PC-3 (cell line): ENCODE results near the gene EML3. TPM values are rescaled to one million over a fixed set of nuclear protein-coding genes. Genes with fewer than 3 reads are reported as not detected.

ENCODE experiments used
- ATAC-seq: fragments of 200-7000 bp; cut with Tn5 transposase; 2 replicates; pipeline ENCODE4 v1.9.1; 2020; ENCODE audit warnings: mild to moderate bottlenecking, moderate library complexity
- Bru-seq: library from RNA; stranded (reverse); fragments of 400-500 nt; gene quantifications from one replicate; lab custom pipeline; 2021; lab: Mats Ljungman, UMichigan
- BruChase-seq, 2 experiments: library from RNA; stranded (reverse); fragments of 400-500 nt; gene quantifications; one replicate each; lab custom pipeline; 2021; lab: Mats Ljungman, UMichigan
- BruUV-seq: library from RNA; stranded (reverse); fragments of 400-500 nt; replicated peaks from 2 replicates; lab custom pipeline; 2021; lab: Mats Ljungman, UMichigan
- CTCF ChIA-PET: fragments of 300-600 bp; sonication (Branson Sonifier 250); formaldehyde crosslinking; loops from one replicate; lab custom pipeline; 2022; ENCODE audit warnings: antibody characterized with exemption; lab: Charles Lee
- POLR2A ChIA-PET: fragments of 300-600 bp; sonication (Branson Sonifier 250); formaldehyde crosslinking; loops from one replicate; lab custom pipeline; 2022; ENCODE audit warnings: antibody characterized with exemption; ENCODE audit not compliant: unreplicated experiment; lab: Charles Lee
- DNase-seq: peaks from one replicate; pipeline ENCODE4 v3.0.0-alpha.2; 2015
- H2AFZ ChIP-seq: fragments of 300-600 bp; sonication (generic); 2 replicates; pipeline ENCODE4 v1.6.0; 2016; ENCODE audit warnings: antibody characterized with exemption, low read length
- H3F3A ChIP-seq: fragments of 300-600 bp; sonication (generic); one replicate; pipeline ENCODE4 v1.6.0; 2017; ENCODE audit warnings: antibody characterized with exemption, low read length, control low read depth, mild to moderate bottlenecking; ENCODE audit not compliant: unreplicated experiment
- H3K27ac ChIP-seq: fragments of 300-600 bp; sonication (generic); 2 replicates; pipeline ENCODE4 v1.5.1; 2016; ENCODE audit warnings: mild to moderate bottlenecking, low read length
- H3K27me3 ChIP-seq: fragments of 300-600 bp; sonication (generic); 2 replicates; pipeline ENCODE4 v1.6.1; 2016; ENCODE audit warnings: low read length, mixed read lengths
- H3K36me3 ChIP-seq: fragments of 300-600 bp; sonication (generic); 2 replicates; pipeline ENCODE4 v1.6.1; 2016; ENCODE audit warnings: low read depth, mixed run types, low read length, mixed read lengths
- H3K4me1 ChIP-seq: fragments of 300-600 bp; sonication (generic); 2 replicates; pipeline ENCODE4 v1.5.1; 2016; ENCODE audit warnings: low read length; ENCODE audit not compliant: insufficient read depth
- H3K4me2 ChIP-seq: fragments of 300-600 bp; sonication (generic); 2 replicates; pipeline ENCODE4 v1.6.0; 2016; ENCODE audit warnings: low read length
- H3K4me3 ChIP-seq: fragments of 300-600 bp; sonication (generic); 2 replicates; pipeline ENCODE4 v1.5.1; 2016; ENCODE audit warnings: mild to moderate bottlenecking, low read length, mixed read lengths
- H3K79me2 ChIP-seq: fragments of 300-600 bp; sonication (generic); 2 replicates; pipeline ENCODE4 v1.6.1; 2017; ENCODE audit warnings: low read length, mixed read lengths
- H3K9ac ChIP-seq: fragments of 300-600 bp; sonication (generic); 2 replicates; pipeline ENCODE4 v1.6.0; 2016; ENCODE audit warnings: mild to moderate bottlenecking, low read length
- H3K9me2 ChIP-seq: fragments of 300-600 bp; sonication (generic); replicated peaks from 2 replicates; pipeline ENCODE4 v1.6.1; 2016; ENCODE audit warnings: mixed run types, low read length, mixed read lengths
- H3K9me3 ChIP-seq: fragments of 300-600 bp; sonication (generic); 2 replicates; pipeline ENCODE4 v1.6.1; 2016; ENCODE audit warnings: low read length, mixed read lengths
- H4K20me1 ChIP-seq: fragments of 300-600 bp; sonication (generic); 2 replicates; pipeline ENCODE4 v1.6.1; 2016; ENCODE audit warnings: low read length, mixed read lengths
- EZH2 ChIP-seq: fragments of 300-600 bp; sonication (generic); IDR thresholded peaks from one replicate; pipeline ENCODE4 v1.6.1; 2017; ENCODE audit warnings: antibody characterized with exemption, mild to moderate bottlenecking, low read length; ENCODE audit not compliant: unreplicated experiment
- EZH2phosphoT487 ChIP-seq: fragments of 300-600 bp; sonication (generic); IDR thresholded peaks from 2 replicates; pipeline ENCODE4 v1.6.1; 2018; ENCODE audit warnings: mild to moderate bottlenecking, antibody characterized with exemption, low read length, borderline replicate concordance
- intact Hi-C: fragments of 100-400 bp; cut with micrococcal nuclease; formaldehyde crosslinking; loops from 2 replicates; pipeline ENCODE4 v1.9.0; 2023
- long read RNA-seq: library from polyadenylated mRNA; unstranded; transcript quantifications from one replicate; pipeline ENCODE4 v2.0.0, GENCODE V29; 2021; ENCODE audit not compliant: unreplicated experiment
- total RNA-seq: library from RNA; depleted of rRNA; stranded (reverse); fragments of >200 nt; gene quantifications from 2 replicates; pipeline ENCODE4 v1.2.3, GENCODE V29; 2014; rRNA removed
- TF ChIP-seq, protein P1 (sequence below): fragments of 300-600 bp; sonication (generic); conservative IDR thresholded peaks from 2 replicates; pipeline ENCODE4 v1.5.1; 2017; ENCODE audit warnings: antibody characterized with exemption, low read depth, mild to moderate bottlenecking, low read length

Gene EML3
- total RNA-seq = 32.8 and 50.6 TPM in 2 replicates
- Bru-seq, nascent RNA = percentile 66 among the genes with signal in this experiment
- percentile 88 among the genes with signal in this experiment for BruChase-seq, experiment 1, labeled RNA remaining after a 6-hour chase
- BruChase-seq, experiment 2, labeled RNA remaining after a 2-hour chase = percentile 77 among the genes with signal in this experiment
- long read RNA-seq, transcript EML3-202 (22 exons, 3,256 nt) = major isoform, 17 of 91 reads
- long read RNA-seq, transcript EML3-201 (22 exons, 3,017 nt) = minor isoform, 15 of 91 reads
- long read RNA-seq, partial matches to known transcripts = 29 of 91 reads
- long read RNA-seq, other reads (novel, unspliced or antisense) = 30 of 91 reads

GRCh38 chr11:62612366-62613290 lies at the start of gene EML3, which contains the start of gene ROM1:
Gene EML3 (minus strand): TSS chr11:62612775. CDS start chr11:62612457, 318 bp downstream.
Gene ROM1 (plus strand): TSS chr11:62613257. CDS start chr11:62613282, 25 bp downstream.
- Histone ChIP-seq H3K4me2 (peak within 1 kb of the TSS; percentile 97), H3K4me3 (peak within 1 kb of the TSS; percentile 81), H3K27ac (peak within 1 kb of the TSS; percentile 59), H3K4me1 (peaks cover 29% of the 10 kb centered on the region), H3K9ac (peak within 1 kb of the TSS; percentile 63), H3K79me2 (peaks cover 12% of the 10 kb centered on the region; the same call in 1 of the 2 replicates), H3F3A (peaks cover 7% of the 10 kb centered on the region), H2AFZ (peak within 1 kb of the TSS; percentile 89), H3K9me3 (no peaks in the 10 kb centered on the region), H3K36me3 (no peaks in the 10 kb centered on the region), H3K27me3 (no peaks in the 10 kb centered on the region), H4K20me1 (no peaks in the 10 kb centered on the region), H3K9me2 (no peaks in the 10 kb centered on the region)
- POLR2A ChIA-PET = interaction anchor here (0.6 kb wide), 1 partner anchor 21 kb away, joined by 3 read pairs; no protein-coding TSS in a partner anchor
- CTCF ChIA-PET = interaction anchor here (0.7 to 1.3 kb wide), 7 partner anchors 9 to 74 kb away, joined by 3 to 9 read pairs (median 5); partner anchors contain the start of genes B3GAT3, C11orf98, CSKMT and MTA2
- DNase-seq (peak; percentile 79), ATAC-seq (peak; percentile 72)
- BruUV-seq = no TSS peak
- no peak for TF ChIP-seq EZH2phosphoT487
- TF ChIP-seq, protein P1, sequence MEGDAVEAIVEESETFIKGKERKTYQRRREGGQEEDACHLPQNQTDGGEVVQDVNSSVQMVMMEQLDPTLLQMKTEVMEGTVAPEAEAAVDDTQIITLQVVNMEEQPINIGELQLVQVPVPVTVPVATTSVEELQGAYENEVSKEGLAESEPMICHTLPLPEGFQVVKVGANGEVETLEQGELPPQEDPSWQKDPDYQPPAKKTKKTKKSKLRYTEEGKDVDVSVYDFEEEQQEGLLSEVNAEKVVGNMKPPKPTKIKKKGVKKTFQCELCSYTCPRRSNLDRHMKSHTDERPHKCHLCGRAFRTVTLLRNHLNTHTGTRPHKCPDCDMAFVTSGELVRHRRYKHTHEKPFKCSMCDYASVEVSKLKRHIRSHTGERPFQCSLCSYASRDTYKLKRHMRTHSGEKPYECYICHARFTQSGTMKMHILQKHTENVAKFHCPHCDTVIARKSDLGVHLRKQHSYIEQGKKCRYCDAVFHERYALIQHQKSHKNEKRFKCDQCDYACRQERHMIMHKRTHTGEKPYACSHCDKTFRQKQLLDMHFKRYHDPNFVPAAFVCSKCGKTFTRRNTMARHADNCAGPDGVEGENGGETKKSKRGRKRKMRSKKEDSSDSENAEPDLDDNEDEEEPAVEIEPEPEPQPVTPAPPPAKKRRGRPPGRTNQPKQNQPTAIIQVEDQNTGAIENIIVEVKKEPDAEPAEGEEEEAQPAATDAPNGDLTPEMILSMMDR = peak; percentile 97
- intact Hi-C loops = loop anchor here (5.0 kb wide), 1 partner anchor 35 kb away; the partner anchor contains the start of gene GANAB

DNA sequence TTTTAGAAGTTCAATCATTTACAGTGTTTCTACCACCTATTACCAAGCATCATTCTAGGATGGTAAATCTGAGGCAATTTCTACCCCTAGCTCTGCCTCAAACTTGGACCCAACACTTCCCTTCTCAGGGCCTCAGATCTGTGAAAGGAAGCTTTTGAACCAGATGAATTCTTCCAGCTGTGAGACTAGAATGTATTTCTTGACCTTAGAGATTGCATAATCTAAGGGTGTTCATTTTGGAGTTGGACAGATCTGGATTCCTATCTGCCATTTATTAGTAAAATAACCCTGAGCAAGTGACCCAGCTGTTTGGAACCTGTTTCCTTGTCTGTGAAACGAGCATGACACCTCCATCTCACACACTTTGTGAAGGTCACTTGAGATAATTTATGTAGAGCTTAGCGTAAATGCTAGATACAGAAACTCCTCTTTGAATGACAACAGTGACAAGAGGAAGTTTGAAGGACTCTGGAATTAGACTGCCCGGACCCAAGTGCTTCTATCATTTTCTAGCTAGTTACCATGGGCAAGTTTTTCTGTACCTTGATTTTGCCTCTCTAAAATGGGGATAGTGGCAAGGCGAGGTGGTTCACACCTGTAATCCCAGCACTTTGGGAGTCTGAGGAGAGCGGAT lies 44.3 kb upstream of the EML3 start:
- POLR2A ChIA-PET = interaction anchor here (0.5 to 0.8 kb wide), 2 partner anchors 8 to 143 kb away, joined by 7 to 8 read pairs; partner anchors contain the start of genes C11orf98 and CSKMT
- no peak overlapping the region for H3K4me3 ChIP-seq
- no peaks in the 10 kb centered on the region for H3F3A ChIP-seq
- H3K36me3 ChIP-seq = no peaks in the 10 kb centered on the region
- H3K9me3 ChIP-seq = no peaks in the 10 kb centered on the region
- H3K4me2 ChIP-seq = no peak overlapping the region
- H2AFZ ChIP-seq = no peak overlapping the region
- H3K4me1 ChIP-seq = peaks cover 6% of the 10 kb centered on the region
- no peak overlapping the region for H3K27ac ChIP-seq
- no peaks in the 10 kb centered on the region for H4K20me1 ChIP-seq
- no TSS peak for BruUV-seq
- no peak for TF ChIP-seq EZH2
- DNase-seq = no peak
- no peaks in the 10 kb centered on the region for H3K27me3 ChIP-seq
- no peak for ATAC-seq
- H3K9ac ChIP-seq = no peak overlapping the region
- intact Hi-C loops = no loop called here
- peaks cover 12% of the 10 kb centered on the region for H3K79me2 ChIP-seq
- CTCF ChIA-PET = no interaction called here
- no peaks in the 10 kb centered on the region for H3K9me2 ChIP-seq
